Esophagus muscularis mucosa (tissue), 4 donors: Measurements from ENCODE around the gene DAB1.

Experiments
- EP300 ChIP-seq: sonication (generic); formaldehyde crosslinking; IDR thresholded peaks from one replicate; pipeline ENCODE4 v1.6.1; 2017; ENCODE audit warnings: antibody characterized with exemption
- POLR2A ChIP-seq: fragments of 450-650 bp; IDR thresholded peaks from one replicate; pipeline ENCODE4 v1.6.1; 2017; ENCODE audit warnings: antibody characterized with exemption, moderate library complexity, mild to moderate bottlenecking, low read depth
- POLR2AphosphoS5 ChIP-seq, 2 donors: sonication (generic); formaldehyde crosslinking; IDR thresholded peaks; one replicate each; pipeline ENCODE4 v1.6.1; 2017; ENCODE audit warnings: antibody characterized with exemption in 2 of 2
- TF ChIP-seq, protein P1 (sequence below), 3 experiments: fragments of 200-600 bp in 2 of 3; fragments of 450-650 bp in 1 of 3; sonication (generic) in 2 of 3; IDR thresholded peaks; one replicate each; pipeline ENCODE4 v1.5.1; 2017 to 2019; ENCODE audit warnings: antibody characterized with exemption in 3 of 3, mild to moderate bottlenecking in 2 of 3, moderate library complexity in 1 of 3

DNA sequence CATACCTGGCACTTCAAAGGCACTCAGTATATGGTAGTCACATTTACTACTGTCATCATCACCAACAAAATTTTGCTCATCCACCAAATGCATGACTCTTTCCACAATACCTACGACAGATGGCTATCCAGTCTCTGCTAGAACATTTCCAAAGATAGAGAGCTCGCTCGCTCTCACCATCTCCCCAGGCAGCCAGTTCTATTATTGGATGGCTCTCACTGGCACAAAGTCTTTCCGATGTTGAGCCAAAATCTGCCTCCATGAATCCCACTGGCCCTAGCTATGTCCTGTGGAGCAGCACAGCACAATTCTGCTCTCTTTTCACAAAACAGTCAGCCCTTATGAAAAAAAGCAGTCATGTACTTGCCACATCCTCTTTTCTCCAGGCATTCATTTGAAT is 102.1 kb downstream of the DAB1 start:
- TF ChIP-seq, protein P1, sequence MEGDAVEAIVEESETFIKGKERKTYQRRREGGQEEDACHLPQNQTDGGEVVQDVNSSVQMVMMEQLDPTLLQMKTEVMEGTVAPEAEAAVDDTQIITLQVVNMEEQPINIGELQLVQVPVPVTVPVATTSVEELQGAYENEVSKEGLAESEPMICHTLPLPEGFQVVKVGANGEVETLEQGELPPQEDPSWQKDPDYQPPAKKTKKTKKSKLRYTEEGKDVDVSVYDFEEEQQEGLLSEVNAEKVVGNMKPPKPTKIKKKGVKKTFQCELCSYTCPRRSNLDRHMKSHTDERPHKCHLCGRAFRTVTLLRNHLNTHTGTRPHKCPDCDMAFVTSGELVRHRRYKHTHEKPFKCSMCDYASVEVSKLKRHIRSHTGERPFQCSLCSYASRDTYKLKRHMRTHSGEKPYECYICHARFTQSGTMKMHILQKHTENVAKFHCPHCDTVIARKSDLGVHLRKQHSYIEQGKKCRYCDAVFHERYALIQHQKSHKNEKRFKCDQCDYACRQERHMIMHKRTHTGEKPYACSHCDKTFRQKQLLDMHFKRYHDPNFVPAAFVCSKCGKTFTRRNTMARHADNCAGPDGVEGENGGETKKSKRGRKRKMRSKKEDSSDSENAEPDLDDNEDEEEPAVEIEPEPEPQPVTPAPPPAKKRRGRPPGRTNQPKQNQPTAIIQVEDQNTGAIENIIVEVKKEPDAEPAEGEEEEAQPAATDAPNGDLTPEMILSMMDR (IDR thresholded peaks at IDR 0.05), result no peak
- no peak for TF ChIP-seq POLR2A
- no peak for TF ChIP-seq EP300
- TF ChIP-seq POLR2AphosphoS5 (IDR thresholded peaks at IDR 0.05), result no peak
